ENCODE measurements around the gene GNPTAB. TPM values are rescaled to one million over a fixed set of nuclear protein-coding genes. Genes with fewer than 3 reads are reported as not detected.
"Not testable (repeated sequence)": the region's sequence is repeated elsewhere in the genome, so short reads cannot be mapped to it uniquely, and the experiment has no call there.

Gene GNPTAB
- total RNA-seq, 1 experiment from 2014 or later = 17.6 TPM

DNA sequence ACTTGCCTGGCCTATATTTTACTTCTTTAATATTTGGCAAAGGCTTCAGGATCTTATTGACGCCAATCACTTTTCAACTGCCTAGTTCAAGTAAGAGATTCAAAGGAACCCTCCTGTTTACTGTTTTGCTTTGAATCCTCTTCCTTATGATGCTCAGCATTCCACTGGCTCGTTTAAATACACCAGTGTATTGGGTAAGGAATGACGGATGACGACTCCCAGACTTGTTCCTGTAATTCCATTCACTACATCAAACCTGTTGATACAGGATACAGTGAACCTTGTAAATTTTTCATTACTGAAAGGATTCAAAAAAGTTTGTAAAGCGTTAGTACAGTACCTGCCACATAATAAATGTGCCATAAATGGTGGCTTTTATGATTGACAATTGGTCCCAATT, 89.8 kb downstream of the GNPTAB start:
- no peak for DNase-seq (ENCODE audit: extremely low read depth, low read depth)

DNA sequence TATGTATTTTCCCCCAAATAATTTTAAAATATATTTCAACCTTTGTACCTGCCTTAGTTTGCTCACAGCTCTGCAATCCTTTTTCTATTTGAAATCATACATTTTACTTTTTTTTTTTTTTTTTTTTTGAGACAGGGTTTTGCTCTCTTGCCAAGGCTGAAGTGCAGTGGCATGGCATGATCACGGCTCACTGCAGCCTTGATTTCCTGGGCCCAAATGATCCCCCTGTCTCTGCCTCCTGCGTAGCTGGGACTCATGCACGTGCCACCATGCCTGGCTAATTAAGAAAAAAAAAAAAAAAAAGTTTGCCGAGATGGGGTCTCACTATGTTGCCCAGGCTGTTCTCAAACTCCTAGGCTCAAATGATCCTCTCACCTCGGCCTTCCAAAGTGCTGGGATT, 90.2 kb downstream of the GNPTAB start:
- DNase-seq (ENCODE audit: extremely low read depth, low read depth) = no peak

DNA sequence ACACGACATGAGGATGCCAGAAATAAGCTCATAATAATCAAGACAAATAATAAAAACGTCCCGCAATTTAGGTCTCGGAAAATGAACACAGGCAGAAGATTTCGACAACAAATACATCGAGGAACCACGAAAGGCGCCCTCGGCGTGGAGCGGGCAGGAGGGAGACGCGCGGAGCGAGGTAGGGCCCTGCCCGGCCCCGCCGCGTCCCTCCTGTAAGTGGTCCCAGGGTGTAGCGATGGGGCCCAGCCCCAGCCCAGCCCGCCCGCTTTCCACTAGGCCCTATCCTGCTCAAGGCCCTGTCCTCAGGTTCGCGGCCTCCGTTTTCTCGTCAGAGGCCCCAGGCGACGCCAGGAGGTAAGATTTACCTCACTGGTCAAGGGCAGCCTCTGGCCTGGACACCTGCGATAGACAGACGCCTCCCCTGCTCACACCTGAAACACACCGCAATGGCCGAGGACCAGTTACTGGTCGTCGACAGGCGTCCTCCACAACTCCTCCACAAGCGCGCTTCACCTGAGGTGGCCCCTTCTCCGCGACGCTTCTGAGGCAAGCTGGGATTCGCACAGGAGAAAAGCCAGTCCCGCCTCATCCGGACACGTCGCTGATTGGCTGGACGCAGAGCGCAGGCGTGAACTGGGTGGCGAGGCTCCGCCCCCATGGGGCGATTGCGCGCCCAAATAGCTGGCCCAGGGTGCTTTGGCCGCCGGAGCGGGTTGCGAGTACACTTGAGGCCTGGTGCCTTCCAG, 91.7 kb downstream of the GNPTAB start, which contains the start of gene SYCP3:
Gene SYCP3 (minus strand): TSS at position 543 of the 746 bp plus-strand sequence. CDS start 1,527 bp downstream, outside the sequence.
- DNase-seq (ENCODE audit: extremely low read depth, low read depth) = no peak

DNA sequence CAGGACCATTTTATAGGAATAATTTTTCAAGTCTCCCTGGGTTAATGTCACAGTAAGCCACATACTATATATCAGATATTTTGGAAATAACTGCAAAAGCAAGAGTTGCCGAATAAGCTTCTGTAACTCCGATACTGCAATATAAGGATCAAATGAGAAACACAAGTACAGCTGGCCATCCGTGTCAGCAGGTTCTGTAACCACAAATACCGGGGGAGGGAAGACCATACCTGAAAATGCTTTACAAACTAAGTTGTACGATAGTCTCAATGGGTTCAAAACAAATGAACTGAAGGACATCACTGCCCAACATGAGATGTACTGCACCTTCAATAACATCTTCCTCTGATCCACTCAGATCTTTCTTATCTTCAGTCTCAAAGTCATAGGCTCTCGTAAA, 93.3 kb downstream of the GNPTAB start:
- no peak for DNase-seq (ENCODE audit: extremely low read depth, low read depth)

DNA sequence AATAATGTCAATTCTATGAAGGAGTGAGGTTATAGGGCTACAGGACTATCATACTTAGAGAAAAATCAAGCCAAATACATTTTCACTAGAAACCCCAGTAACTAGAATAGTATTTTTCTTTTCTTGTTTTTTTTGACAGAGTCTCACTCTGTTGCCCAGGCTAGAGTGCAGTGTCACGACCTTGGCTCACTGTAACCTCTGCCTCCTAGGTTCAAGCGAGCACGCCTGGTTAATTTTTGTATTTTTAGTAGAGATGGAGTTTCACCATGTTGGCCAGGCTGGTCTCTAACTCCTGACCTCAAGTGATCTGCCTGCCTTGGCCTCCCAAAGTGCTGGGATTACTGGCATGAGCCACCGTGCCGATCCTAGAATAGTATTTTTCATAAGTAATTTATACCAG, 96.3 kb downstream of the GNPTAB start:
- not testable (repeated sequence) for DNase-seq (ENCODE audit: extremely low read depth, low read depth)

DNA sequence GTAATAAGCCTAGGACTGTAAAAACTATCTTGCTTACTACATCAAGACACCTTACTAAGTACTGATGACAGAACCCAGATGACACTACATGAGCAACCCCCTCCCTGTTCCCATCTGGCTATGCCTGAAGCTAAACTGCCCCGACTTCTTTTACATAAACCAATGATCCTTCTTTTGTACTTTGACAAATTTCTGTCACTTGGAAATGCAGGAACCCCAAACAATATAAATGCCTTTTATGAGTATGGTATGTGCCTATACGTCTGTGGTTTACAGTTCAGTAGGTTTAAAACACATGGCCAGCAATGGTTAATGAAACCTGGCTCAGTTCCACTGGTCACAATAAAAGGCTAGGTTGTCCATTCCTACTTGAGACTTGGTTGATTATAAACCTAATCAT, 97.6 kb downstream of the GNPTAB start:
- no peak for DNase-seq (ENCODE audit: extremely low read depth, low read depth)

DNA sequence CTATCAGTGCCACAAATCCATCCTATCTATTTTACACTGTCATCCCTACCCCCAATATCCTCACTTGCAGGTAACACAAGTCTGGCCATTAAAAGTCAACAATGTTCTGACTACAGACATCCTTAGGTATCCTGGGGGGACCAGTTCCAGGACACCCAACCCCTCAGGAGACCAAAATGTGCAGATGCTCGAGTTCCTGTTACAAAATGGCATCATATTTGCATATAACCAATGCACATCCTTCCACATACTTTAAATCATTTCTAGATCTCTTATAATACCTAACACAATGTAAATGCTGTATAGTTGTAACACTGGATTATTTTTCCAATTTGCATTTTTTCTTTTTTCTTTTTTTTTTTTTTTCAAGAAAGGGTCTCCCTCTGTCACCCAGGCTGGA, 98.4 kb downstream of the GNPTAB start:
- DNase-seq (ENCODE audit: extremely low read depth, low read depth) = no peak

DNA sequence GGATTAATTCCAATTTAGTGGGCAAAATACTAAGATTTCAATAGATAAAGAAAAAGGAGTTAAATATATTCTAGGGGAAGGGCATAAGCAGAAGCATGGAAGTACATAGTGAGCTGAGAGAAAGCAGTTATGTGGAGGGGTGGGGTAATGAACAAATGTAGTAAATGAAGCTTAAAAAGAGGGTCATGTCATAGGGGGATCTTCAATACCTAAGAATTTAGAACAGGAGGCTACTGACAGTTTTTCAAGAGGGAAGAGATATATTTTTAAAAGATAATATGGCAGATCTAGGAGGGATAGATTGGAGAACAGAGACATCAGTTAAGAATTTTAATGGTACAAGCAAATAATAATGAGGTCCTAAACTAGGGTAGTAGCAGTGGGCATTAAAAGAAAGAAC, 100.9 kb downstream of the GNPTAB start:
- no peak for DNase-seq (ENCODE audit: extremely low read depth, low read depth)

DNA sequence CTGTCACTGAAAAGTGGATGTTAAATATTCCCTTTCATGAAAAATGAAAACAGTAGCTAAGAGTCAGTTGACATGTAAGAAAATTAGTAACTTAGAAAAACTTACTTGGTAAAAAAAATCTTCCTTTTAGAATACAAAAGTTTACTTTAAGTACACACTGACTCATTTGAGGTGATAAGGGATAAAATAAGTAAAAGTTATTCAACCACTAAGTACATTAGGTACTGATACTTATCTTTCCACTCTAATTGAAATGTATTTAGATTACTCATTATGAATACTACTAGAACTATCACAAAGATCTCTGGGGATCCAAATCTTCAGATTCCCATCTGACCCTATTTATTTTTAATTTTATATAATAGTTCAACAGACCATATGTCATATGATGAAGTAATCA, 103.7 kb downstream of the GNPTAB start:
- DNase-seq (ENCODE audit: extremely low read depth, low read depth) = no peak

DNA sequence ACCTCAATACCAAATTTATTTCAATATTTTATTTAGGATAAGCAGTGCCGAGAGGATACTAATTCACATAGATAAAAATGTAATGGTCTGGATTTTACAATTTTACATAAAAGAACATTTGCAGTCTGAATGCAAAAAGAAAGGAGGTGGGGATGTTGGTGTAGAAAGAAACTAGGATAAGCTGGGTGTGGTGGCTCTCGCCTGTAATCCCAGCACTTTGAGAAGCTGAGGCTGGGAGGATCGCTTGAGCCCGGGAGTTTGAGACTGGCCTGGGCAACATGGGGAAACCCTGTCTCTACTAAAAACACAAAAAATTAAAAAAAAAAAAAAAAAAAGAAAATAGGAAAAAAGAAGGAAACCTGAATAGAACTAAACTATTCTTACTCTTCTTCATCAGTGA, 108.4 kb downstream of the GNPTAB start:
- no peak for DNase-seq (ENCODE audit: extremely low read depth, low read depth)

DNA sequence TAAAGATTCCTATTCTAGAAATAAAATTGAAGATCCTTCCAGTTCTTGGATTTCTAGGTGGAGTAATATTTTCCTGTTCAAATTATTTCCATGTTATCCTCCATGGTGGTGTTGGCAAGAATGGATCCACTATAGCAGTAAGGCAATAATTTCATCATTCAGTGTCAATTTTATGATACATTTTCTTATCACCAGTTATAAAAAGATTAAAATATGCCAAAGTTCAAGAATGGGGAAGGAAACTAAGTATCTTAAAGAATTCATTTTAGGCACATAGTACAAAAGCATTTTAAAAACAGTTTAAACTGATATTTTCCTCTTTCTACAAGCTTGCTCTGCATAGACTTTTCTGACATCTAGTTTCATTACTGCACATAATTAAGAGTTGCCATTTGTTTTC, 110.6 kb downstream of the GNPTAB start:
- no peak for DNase-seq (ENCODE audit: extremely low read depth, low read depth)

DNA sequence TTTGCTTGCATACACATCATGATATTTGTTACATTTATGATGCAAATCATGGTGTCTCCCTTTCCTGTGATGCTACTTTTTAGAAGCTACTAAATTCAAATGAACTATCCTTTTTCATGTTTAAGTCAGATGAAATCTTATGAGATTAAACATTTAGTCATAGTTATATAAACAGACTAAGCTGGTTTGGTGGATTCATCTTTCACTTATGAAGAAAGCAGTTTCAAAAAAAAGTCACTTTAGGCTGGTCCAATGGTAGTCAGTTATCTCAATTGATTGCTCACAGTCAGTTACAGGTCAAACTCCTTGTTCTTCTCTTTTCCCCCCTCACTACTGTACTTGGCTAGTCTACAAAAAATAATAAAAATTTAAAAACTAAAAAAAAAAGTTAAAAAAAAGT, 111.2 kb downstream of the GNPTAB start:
- no peak for DNase-seq (ENCODE audit: extremely low read depth, low read depth)

DNA sequence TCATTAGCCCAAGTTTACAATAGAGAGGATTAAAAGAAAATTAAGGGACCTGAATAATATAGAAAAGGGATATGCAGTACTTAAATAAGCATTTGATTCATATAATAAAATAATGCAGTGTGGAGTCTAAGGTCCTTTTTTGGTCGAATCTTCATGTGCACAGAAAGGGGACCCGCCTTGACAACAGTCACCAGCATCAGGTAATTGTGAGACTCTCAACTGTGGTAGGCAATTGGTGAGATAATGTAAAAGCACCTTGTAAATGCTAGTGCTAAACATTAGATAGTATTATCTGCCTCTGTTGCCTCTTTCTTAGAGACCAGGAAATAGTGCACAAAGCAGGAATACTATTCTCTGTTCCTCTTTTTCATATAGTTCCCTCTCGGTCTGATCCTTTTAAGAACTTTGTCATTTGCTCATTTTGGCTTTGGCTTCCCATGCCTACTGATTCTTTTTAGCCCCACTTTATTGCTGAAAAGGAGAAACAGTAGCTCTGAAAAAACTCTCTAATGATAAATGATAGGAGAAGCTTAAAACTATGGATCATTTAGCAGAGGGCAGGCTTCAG, 115.8 kb downstream of the GNPTAB start:
- no peak for DNase-seq (ENCODE audit: extremely low read depth, low read depth)

DNA sequence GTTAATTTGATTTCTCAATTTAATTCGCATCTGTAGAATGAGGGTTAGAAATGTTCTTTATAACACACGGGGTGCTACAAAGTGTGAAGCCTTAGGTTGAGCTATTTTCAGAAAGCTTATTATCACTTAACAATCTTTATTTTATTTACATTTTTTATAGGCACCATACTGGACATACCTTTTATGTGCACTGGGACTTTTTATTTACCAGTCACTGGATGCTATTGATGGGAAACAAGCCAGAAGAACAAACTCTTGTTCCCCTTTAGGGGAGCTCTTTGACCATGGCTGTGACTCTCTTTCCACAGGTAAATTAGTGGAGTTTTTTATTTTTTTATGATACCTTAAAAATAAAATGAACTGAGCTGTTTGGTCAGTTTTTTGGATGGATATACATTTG, 116.8 kb downstream of the GNPTAB start:
- DNase-seq (ENCODE audit: extremely low read depth, low read depth) = no peak

DNA sequence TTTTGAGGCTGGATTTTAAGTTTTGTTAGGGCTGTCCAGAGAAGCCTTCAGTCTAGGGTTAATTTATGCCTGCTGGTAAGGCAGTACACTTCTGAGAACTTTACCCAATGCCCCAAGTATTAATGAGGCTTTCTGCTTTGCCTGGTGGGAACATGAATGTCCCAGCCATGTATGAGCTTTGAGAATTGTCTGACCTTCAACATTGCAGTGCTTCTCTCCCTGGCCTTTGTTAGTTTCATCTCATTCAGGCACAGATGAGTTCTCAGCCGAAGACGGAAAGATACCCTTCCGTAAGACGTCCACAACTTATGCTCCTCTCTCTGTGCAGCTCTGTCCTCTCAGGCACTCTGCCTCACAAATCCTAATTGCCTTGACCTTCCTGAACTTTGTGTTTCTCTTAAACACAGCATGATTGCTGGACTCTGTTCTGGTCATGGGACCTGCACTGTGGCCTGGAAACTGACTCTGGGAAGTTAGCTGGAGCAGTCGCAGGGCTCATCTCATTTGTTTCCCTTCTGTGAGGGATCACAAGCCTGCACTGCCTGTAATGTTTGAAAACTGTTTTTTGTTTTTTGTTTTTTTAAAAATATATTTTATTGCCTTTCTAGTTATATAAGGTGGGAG, 117.6 kb downstream of the GNPTAB start:
- no peak for DNase-seq (ENCODE audit: extremely low read depth, low read depth)

DNA sequence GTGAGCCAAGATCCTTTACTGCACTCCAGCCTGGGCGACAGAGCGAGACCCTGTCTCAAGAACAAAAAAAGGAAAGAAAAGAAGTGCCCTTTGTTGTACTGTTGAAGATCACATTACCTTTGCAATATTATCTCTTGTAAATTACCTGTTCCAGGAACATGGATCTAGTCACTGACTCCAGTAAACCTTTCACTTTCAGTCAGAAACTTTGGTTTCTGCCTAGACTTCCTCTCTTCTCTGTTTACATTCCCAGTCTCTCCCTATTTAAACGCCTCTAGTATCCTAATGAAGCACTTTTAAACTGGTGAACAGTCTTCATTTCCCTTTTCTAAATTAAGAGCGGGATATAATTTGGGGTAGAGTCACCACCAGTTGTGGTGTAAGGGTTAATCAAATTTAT, 120.5 kb downstream of the GNPTAB start:
- DNase-seq (ENCODE audit: extremely low read depth, low read depth) = no peak

DNA sequence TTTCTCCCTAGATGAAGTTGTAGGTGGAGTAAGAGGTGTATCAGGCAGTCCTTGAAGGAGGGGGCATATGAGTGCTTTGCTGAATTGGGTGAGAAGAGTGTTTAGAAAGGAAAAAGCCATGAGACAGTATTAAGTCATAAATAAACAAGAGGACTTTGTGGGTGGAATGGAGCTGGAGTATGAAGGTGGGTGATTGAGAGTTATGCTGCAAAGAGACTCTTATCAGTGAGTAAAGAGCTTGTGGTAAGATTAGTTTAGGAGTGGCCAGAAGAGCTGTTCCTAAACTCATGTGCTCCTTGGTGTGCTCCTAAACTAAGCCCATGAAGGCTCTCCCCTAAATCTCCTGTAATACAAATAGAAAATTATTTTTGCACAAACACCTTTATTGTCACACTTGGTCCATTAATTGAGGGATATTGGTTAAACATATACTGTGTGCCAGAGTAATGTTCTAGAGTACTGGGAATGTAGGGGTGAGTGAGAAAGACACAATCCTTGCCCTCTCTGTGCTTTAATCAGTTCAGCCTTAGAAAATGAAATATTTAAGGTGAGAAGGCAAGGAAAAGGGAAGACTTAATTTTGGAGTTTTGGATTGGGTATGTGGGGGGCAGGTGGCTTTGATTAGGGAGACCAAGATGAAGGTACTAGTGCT, 123.5 kb downstream of the GNPTAB start:
- no peak for DNase-seq (ENCODE audit: extremely low read depth, low read depth)

DNA sequence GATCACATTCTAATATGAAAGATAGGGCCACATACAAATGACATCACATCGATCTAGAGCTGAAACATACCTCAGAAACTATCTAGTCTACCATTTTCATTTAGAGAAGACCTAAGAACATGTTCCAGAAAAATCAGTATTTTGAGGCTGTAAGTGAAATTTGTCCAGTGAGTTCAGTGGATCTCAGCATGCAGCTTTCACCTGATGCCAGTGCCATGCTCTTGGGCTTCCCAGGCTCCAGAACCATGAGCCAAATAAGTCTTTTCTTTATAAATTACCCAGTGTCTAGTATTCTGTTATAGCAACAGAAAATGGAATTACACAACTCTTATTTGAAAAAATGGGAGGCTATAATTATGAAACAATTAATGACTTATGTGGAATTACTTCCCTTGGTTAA, 124.4 kb downstream of the GNPTAB start:
- no peak for DNase-seq (ENCODE audit: extremely low read depth, low read depth)

DNA sequence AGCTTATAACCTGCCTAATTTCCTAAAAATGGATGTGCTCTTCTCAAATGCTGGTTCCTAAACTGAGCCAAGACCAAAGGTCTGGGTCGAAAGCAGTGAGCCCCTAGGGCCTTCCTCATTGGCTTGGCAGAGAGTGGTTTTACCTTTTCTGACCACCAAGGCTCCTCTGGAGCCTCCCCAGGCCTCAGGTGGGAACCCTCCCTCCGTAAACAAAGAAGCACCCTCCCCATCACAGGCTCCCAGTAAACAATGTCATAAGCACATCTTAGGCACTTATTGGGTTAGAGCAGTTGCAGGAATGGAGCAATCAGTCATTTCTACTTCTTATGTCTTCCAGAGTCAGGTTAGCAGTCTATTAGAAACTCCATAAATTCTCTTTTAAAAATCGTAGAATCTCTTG, 127.3 kb downstream of the GNPTAB start:
- DNase-seq (ENCODE audit: extremely low read depth, low read depth) = no peak

DNA sequence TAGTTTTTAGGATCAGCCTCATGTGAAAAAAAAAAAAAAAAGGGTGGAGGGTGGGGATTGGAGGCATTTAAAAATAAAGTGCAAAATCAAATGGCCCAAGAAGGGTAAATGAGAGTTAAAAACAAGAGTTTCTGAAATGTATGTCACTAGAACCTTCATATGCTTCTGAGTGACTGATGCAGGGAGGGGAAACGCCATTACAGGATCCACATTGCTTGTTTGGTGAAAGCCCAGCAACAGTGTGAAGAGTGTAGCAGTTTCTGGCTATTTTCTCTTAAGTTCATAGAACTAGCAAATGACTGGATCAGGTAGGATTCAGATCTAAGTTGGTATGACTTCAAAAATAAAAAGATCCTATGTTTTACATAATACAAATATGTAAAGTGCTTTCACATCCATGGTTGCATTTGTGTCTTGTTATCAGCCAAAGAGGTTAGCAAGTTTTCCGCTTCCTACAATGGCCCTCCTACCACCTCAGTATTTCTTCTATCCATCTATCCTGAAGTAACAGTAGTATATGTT, 130.4 kb downstream of the GNPTAB start:
- DNase-seq (ENCODE audit: extremely low read depth, low read depth) = no peak

DNA sequence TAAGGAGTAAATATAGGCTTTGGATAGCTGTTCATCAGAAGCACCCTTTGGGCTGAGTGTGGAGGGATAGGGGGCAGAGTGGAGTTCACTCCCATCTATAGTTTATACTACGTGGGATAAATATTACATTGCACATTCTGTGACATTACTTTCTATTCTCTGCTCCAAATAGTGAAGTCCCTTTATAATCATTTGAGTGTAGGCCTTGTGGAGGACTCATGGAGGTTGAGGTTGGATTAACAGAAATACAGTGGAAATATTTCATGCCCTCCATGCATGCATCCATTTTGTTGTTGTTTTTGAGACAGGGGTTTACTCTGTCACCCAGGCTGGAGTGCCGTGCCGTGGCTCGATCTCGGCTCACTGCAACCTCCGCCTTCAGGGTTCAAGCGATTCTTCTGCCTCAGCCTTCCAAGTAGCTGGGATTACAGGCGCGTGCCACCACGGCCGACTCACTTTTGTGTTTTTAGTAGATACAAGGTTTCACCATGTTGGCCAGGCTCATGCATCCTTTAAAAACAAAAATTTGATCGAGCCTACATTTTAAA, 131.9 kb downstream of the GNPTAB start:
- DNase-seq (ENCODE audit: extremely low read depth, low read depth) = no peak

Measured in NCI-H460 (cell line).